Ascending aorta (tissue), 2 donors: Measurements from ENCODE around the gene SLC9C2. TPM values are rescaled to one million over a fixed set of nuclear protein-coding genes. Genes with fewer than 3 reads are reported as not detected.

Experiments
- DNase-seq, 2 donors: peaks; one replicate each; pipeline ENCODE4 v3.0.0-alpha.2; 2019; ENCODE audit warnings: low spot score in 2 of 2
- H3K27ac ChIP-seq, 2 donors: fragments of 200-600 bp; sonication (generic); one replicate each; pipeline ENCODE4 v1.5.1; 2016 to 2017; ENCODE audit warnings: mild to moderate bottlenecking in 1 of 2
- H3K27me3 ChIP-seq: fragments of 200-600 bp; sonication (generic); one replicate; pipeline ENCODE4 v1.5.1; 2017
- H3K36me3 ChIP-seq, 2 donors: fragments of 200-600 bp; sonication (generic); one replicate each; pipeline ENCODE4 v1.5.1; 2016
- H3K4me1 ChIP-seq, 2 donors: fragments of 200-600 bp; sonication (generic); one replicate each; pipeline ENCODE4 v1.5.1; 2016 to 2017; ENCODE audit warnings: mild to moderate bottlenecking in 1 of 2
- H3K4me3 ChIP-seq, 2 donors: fragments of 200-600 bp; sonication (generic); one replicate each; pipeline ENCODE4 v1.5.1; 2016 to 2017; ENCODE audit warnings: mild to moderate bottlenecking in 1 of 2
- H3K9me3 ChIP-seq, 2 donors: fragments of 200-600 bp; sonication (generic); one replicate each; pipeline ENCODE4 v1.5.1; 2016
- CTCF ChIP-seq, 3 experiments: fragments of 200-600 bp in 2 of 3; fragments of 450-650 bp in 1 of 3; sonication (generic) in 2 of 3; IDR thresholded peaks; one replicate each; pipeline ENCODE4 v1.5.1; 2016 to 2019; ENCODE audit warnings: antibody characterized with exemption in 3 of 3, mild to moderate bottlenecking in 1 of 3, moderate library complexity in 1 of 3
- intact Hi-C: fragments of 100-400 bp; cut with DNase I; formaldehyde crosslinking; loops from one replicate; pipeline ENCODE4 v1.15.1; 2023
- total RNA-seq: library from RNA; depleted of rRNA; stranded (reverse); fragments of >200 nt; gene quantifications from one replicate; pipeline ENCODE4 v1.1.0, GENCODE V29; 2016

SLC9C2 gene
- total RNA-seq, 1 donor from 2014 or later, result not detected

GRCh38 chr1:173506437-173506836 lies 96.4 kb downstream of the SLC9C2 start:
- Histone ChIP-seq H3K9me3 (no peaks in the 10 kb centered on the region), H3K4me3 (no peak overlapping the region), H3K4me1 (no peaks in the 10 kb centered on the region), H3K27ac (no peak overlapping the region), H3K27me3 (no peaks in the 10 kb centered on the region), H3K36me3 (no peaks in the 10 kb centered on the region)
- intact Hi-C loops, result no loop called here
- no peak for DNase-seq
- TF ChIP-seq CTCF (IDR thresholded peaks at IDR 0.05), result no peak

GRCh38 chr1:173505391-173505790 lies 97.5 kb downstream of the SLC9C2 start:
- H3K4me1 ChIP-seq, result no peaks in the 10 kb centered on the region
- no peak overlapping the region for H3K27ac ChIP-seq
- no peaks in the 10 kb centered on the region for H3K27me3 ChIP-seq
- no peaks in the 10 kb centered on the region for H3K36me3 ChIP-seq
- no peak for DNase-seq
- H3K4me3 ChIP-seq, result no peak overlapping the region
- intact Hi-C loops, result no loop called here
- TF ChIP-seq CTCF (IDR thresholded peaks at IDR 0.05), result no peak
- no peaks in the 10 kb centered on the region for H3K9me3 ChIP-seq

GRCh38 chr1:173504268-173504667 lies 98.6 kb downstream of the SLC9C2 start:
- no peak for DNase-seq
- H3K4me3 ChIP-seq, result no peak overlapping the region
- intact Hi-C loops, result no loop called here
- H3K4me1 ChIP-seq, result no peaks in the 10 kb centered on the region
- H3K9me3 ChIP-seq, result no peaks in the 10 kb centered on the region
- no peak for TF ChIP-seq CTCF (IDR thresholded peaks at IDR 0.05)
- H3K27me3 ChIP-seq, result no peaks in the 10 kb centered on the region
- H3K36me3 ChIP-seq, result no peaks in the 10 kb centered on the region
- no peak overlapping the region for H3K27ac ChIP-seq

- intact Hi-C loops, result no loop called here
- H3K36me3 ChIP-seq, result no peaks in the 10 kb centered on the region
- no peaks in the 10 kb centered on the region for H3K4me1 ChIP-seq
- DNase-seq, result no peak
- H3K4me3 ChIP-seq, result no peak overlapping the region
- no peak overlapping the region for H3K27ac ChIP-seq
- no peak for TF ChIP-seq CTCF (IDR thresholded peaks at IDR 0.05)
- H3K27me3 ChIP-seq, result no peaks in the 10 kb centered on the region
- H3K9me3 ChIP-seq, result no peaks in the 10 kb centered on the region
Measured at GRCh38 chr1:173503391-173503790, 99.5 kb downstream of the SLC9C2 start.

- Histone ChIP-seq H3K4me3 (no peak overlapping the region), H3K36me3 (no peaks in the 10 kb centered on the region), H3K4me1 (no peaks in the 10 kb centered on the region), H3K9me3 (no peaks in the 10 kb centered on the region), H3K27ac (no peak overlapping the region), H3K27me3 (no peaks in the 10 kb centered on the region)
- no peak for DNase-seq
- no peak for TF ChIP-seq CTCF (IDR thresholded peaks at IDR 0.05)
- intact Hi-C loops, result no loop called here
Measured at GRCh38 chr1:173502104-173502503, 100.8 kb downstream of the SLC9C2 start.

GRCh38 chr1:173499729-173500128 lies 103.1 kb downstream of the SLC9C2 start:
- no peak overlapping the region for H3K4me3 ChIP-seq
- no peaks in the 10 kb centered on the region for H3K27me3 ChIP-seq
- no peaks in the 10 kb centered on the region for H3K4me1 ChIP-seq
- H3K27ac ChIP-seq, result no peak overlapping the region
- TF ChIP-seq CTCF (IDR thresholded peaks at IDR 0.05), result no peak
- H3K36me3 ChIP-seq, result no peaks in the 10 kb centered on the region
- intact Hi-C loops, result no loop called here
- no peak for DNase-seq
- H3K9me3 ChIP-seq, result no peaks in the 10 kb centered on the region
